Activated B cell treated with CpG ODN at 0.5 μM for 24 hours (primary cell): ENCODE measurements around the gene SYT1. TPM values are rescaled to one million over a fixed set of nuclear protein-coding genes. Genes with fewer than 3 reads are reported as not detected.

ENCODE experiments used
- ATAC-seq: fragments of 200-7000 bp; cut with Tn5 transposase; one replicate; pipeline ENCODE4 v1.10.0; 2021; ENCODE audit warnings: low read depth, mild to moderate bottlenecking, moderate library complexity
- CTCF ChIA-PET: fragments of 350-600 bp; sonication (Branson Sonifier 250); formaldehyde crosslinking; loops from one replicate; lab custom pipeline; 2021; ENCODE audit warnings: antibody characterized with exemption; lab: Charles Lee
- POLR2A ChIA-PET: fragments of 350-600 bp; sonication (Branson Sonifier 250); formaldehyde crosslinking; loops from one replicate; lab custom pipeline; 2021; ENCODE audit warnings: antibody characterized with exemption; lab: Charles Lee
- DNase-seq: peaks from one replicate; pipeline ENCODE4 v3.0.0; 2022
- H3K27ac Mint-ChIP-seq: one replicate; pipeline ENCODE4 v1.8.0; 2020; ENCODE audit warnings: mixed read lengths
- H3K27me3 Mint-ChIP-seq: one replicate; pipeline ENCODE4 v1.8.0; 2021; ENCODE audit warnings: mixed read lengths
- H3K36me3 Mint-ChIP-seq: one replicate; pipeline ENCODE4 v1.8.0; 2021; ENCODE audit warnings: low read depth, mixed read lengths
- H3K4me1 Mint-ChIP-seq: one replicate; pipeline ENCODE4 v1.8.0; 2021; ENCODE audit warnings: mixed read lengths
- H3K4me3 Mint-ChIP-seq: one replicate; pipeline ENCODE4 v1.8.0; 2020; ENCODE audit warnings: mild to moderate bottlenecking, mixed read lengths
- H3K9me3 Mint-ChIP-seq: one replicate; pipeline ENCODE4 v1.8.0; 2020; ENCODE audit warnings: mixed read lengths
- CTCF ChIP-seq: fragments of 200-600 bp; IDR thresholded peaks from one replicate; pipeline ENCODE4 v1.8.0; 2022; ENCODE audit warnings: antibody characterized with exemption, mild to moderate bottlenecking
- intact Hi-C: fragments of 100-400 bp; cut with micrococcal nuclease; formaldehyde crosslinking; loops from one replicate; pipeline ENCODE4 v1.15.1; 2024
- total RNA-seq: library from RNA; stranded (reverse); gene quantifications from 2 replicates; pipeline ENCODE4 v1.2.3, GENCODE V29; 2022

SYT1 gene
- total RNA-seq, 1 donor from 2014 or later, result 0.49 TPM

DNA sequence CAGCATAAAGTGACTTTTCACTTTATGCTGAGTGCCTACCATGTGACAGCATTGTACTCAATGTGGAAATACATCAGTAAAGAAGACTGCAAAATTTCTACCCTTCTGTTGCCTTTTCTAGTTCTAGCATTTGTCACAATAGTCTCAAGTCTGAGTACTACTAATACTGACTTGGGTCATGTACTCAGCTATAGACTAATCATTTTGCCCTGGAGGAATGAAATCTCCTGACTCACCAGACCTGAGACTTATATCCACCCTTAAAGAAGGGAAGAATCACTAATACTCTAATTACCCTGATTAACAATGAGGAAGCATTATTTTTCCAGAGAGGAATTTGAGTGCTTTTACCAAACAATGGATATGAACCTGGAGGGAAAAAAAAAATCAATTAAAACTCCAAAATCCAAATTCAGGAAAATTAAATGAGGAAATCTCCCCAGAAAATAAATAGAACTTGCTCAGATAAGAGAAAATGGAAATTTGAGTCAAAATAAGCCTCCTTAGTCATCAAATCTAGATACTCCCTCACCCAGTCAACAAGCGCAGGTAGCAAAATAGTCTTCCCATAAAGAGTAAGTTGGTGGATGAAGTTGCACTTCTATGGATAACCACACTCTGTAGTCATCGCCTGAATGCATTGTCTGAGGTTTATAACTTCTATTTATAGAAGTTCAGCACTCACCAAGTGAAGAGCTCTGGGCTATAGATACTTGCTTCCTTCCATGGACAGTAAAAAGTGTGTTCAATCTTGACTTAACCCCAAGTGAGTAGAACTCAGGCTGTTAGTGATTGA is 386.6 kb downstream of the SYT1 start:
- Mint-ChIP-seq H3K4me3 (no peak overlapping the region), H3K9me3 (no peaks in the 10 kb centered on the region), H3K27ac (no peak overlapping the region), H3K27me3 (no peaks in the 10 kb centered on the region), H3K36me3 (no peaks in the 10 kb centered on the region), H3K4me1 (no peaks in the 10 kb centered on the region)
- no peak for DNase-seq
- no peak for TF ChIP-seq CTCF
- intact Hi-C loops, result no loop called here
- no peak for ATAC-seq
- ChIA-PET CTCF (no interaction called here), POLR2A (no interaction called here)

GRCh38 chr12:79252358-79253075 is 387.9 kb downstream of the SYT1 start:
- ATAC-seq (no peak), DNase-seq (no peak)
- no peak overlapping the region for H3K27ac Mint-ChIP-seq
- ChIA-PET CTCF (no interaction called here), POLR2A (no interaction called here)
- H3K4me1 Mint-ChIP-seq, result no peaks in the 10 kb centered on the region
- no peaks in the 10 kb centered on the region for H3K36me3 Mint-ChIP-seq
- no peaks in the 10 kb centered on the region for H3K9me3 Mint-ChIP-seq
- no peak for TF ChIP-seq CTCF
- H3K4me3 Mint-ChIP-seq, result no peak overlapping the region
- no peaks in the 10 kb centered on the region for H3K27me3 Mint-ChIP-seq
- intact Hi-C loops, result no loop called here

- no peak for TF ChIP-seq CTCF
- Mint-ChIP-seq H3K4me1 (no peaks in the 10 kb centered on the region), H3K36me3 (no peaks in the 10 kb centered on the region), H3K9me3 (no peaks in the 10 kb centered on the region), H3K27ac (no peak overlapping the region), H3K4me3 (no peak overlapping the region), H3K27me3 (no peaks in the 10 kb centered on the region)
- DNase-seq (no peak), ATAC-seq (no peak)
- ChIA-PET CTCF (no interaction called here), POLR2A (no interaction called here)
- intact Hi-C loops, result no loop called here
Measured at GRCh38 chr12:79255288-79255687, 390.7 kb downstream of the SYT1 start.

DNA sequence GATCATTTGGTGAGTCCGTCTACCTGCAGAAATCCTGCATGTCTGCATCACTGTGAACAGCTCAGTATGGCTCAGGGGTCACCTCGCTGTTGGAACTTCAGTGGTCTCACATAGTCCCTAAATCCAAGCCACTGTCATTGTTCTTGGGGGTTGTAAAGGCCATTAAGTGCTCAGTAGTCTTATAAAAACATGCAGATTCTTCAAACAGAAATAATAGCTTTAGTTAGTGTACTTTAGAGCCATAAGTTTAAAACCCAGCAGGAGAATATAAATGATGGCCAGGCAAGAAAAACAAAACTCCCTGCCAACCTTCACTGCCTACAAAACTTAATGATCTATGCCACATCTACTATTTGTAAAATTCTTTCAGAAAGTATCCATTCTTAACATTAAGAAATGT is 396.3 kb downstream of the SYT1 start:
- H3K4me3 Mint-ChIP-seq, result no peak overlapping the region
- DNase-seq, result no peak
- POLR2A ChIA-PET, result no interaction called here
- no peaks in the 10 kb centered on the region for H3K27me3 Mint-ChIP-seq
- H3K36me3 Mint-ChIP-seq, result no peaks in the 10 kb centered on the region
- no peak for TF ChIP-seq CTCF
- CTCF ChIA-PET, result no interaction called here
- H3K9me3 Mint-ChIP-seq, result no peaks in the 10 kb centered on the region
- ATAC-seq, result no peak
- intact Hi-C loops, result no loop called here
- H3K4me1 Mint-ChIP-seq, result no peaks in the 10 kb centered on the region
- H3K27ac Mint-ChIP-seq, result no peak overlapping the region

- POLR2A ChIA-PET, result no interaction called here
- Mint-ChIP-seq H3K4me1 (no peaks in the 10 kb centered on the region), H3K36me3 (no peaks in the 10 kb centered on the region), H3K4me3 (no peak overlapping the region), H3K9me3 (no peaks in the 10 kb centered on the region), H3K27ac (no peak overlapping the region), H3K27me3 (no peaks in the 10 kb centered on the region)
- intact Hi-C loops, result no loop called here
- TF ChIP-seq CTCF, result no peak
- CTCF ChIA-PET, result no interaction called here
- ATAC-seq (no peak), DNase-seq (no peak)
Measured at GRCh38 chr12:79262938-79263337, 398.4 kb downstream of the SYT1 start.
